Right lobe of liver (tissue), 6 donors: Measurements from ENCODE around the gene CSN1S1. TPM values are rescaled to one million over a fixed set of nuclear protein-coding genes. Genes with fewer than 3 reads are reported as not detected.

Source experiments
- ATAC-seq, 4 donors: fragments of 200-7000 bp; cut with Tn5 transposase; one replicate each; pipeline ENCODE4 v1.9.1; 2020; ENCODE audit warnings: mild to moderate bottlenecking in 4 of 4, moderate library complexity in 4 of 4
- DNase-seq, 3 donors: peaks; one replicate each; pipeline ENCODE4 v3.0.0-alpha.2; 2020
- H3K27ac ChIP-seq, 3 donors: fragments of 200-600 bp; one replicate each; pipeline ENCODE4 v1.8.0; 2022
- H3K27me3 ChIP-seq, 2 donors: fragments of 200-600 bp; one replicate each; pipeline ENCODE4 v1.8.0; 2022
- H3K36me3 ChIP-seq, 4 donors: fragments of 200-600 bp; sonication (generic) in 1 of 4; one replicate each; pipeline versions ENCODE4 v1.5.1 to v1.8.0; 2017 to 2022; ENCODE audit warnings: control low read depth in 1 of 4
- H3K4me1 ChIP-seq, 4 donors: fragments of 200-600 bp; sonication (generic) in 1 of 4; one replicate each; pipeline versions ENCODE4 v1.5.1 to v1.8.0; 2017 to 2022; ENCODE audit warnings: control low read depth in 1 of 4
- H3K4me3 ChIP-seq, 3 donors: fragments of 200-600 bp; one replicate each; pipeline ENCODE4 v1.8.0; 2022
- H3K9me3 ChIP-seq, 4 donors: fragments of 200-600 bp; sonication (generic) in 1 of 4; one replicate each; pipeline versions ENCODE4 v1.5.1 to v1.8.0; 2017 to 2022; ENCODE audit warnings: control low read depth in 1 of 4
- CTCF ChIP-seq, 4 donors: fragments of 200-600 bp in 3 of 4; fragments of 450-650 bp in 1 of 4; IDR thresholded peaks; one replicate each; pipeline versions ENCODE4 v1.5.1 to v1.8.0; 2016 to 2022; ENCODE audit warnings: antibody characterized with exemption in 4 of 4, mild to moderate bottlenecking in 2 of 4
- POLR2A ChIP-seq: fragments of 450-650 bp; IDR thresholded peaks from one replicate; pipeline ENCODE4 v1.6.1; 2017; ENCODE audit warnings: antibody characterized with exemption, mild to moderate bottlenecking
- WGBS: methylation state at CpG from one replicate; pipeline ENCODE4 v1.1.6; 2018; ENCODE audit warnings: low coverage, low lambda C conversion rate; ENCODE audit not compliant: insufficient coverage; ENCODE audit errors: missing lambda C conversion rate; 5-methylcytosine and 5-hydroxymethylcytosine counted together
- intact Hi-C, 2 donors: fragments of 100-400 bp; cut with DNase I; formaldehyde crosslinking; loops; one replicate each; pipeline versions ENCODE4 v1.11.2 to v1.14.1; 2022
- long read RNA-seq: library from polyadenylated mRNA; unstranded; transcript quantifications from one replicate; pipeline ENCODE4 v2.0.0, GENCODE V29; 2019
- total RNA-seq, 6 experiments: library from RNA; depleted of rRNA in 2 of 6; stranded (reverse); fragments of >200 nt in 2 of 6; fragmentation: NEBNext Ultra II Directional in 3 of 6; extraction: Animal tissue kit (Norgen Biotek cat#: 25700) in 3 of 6; gene quantifications; one replicate each; pipeline versions ENCODE4 v1.1.0 to v1.2.4, GENCODE V29; 2016 to 2023
- donor health status: DM: no; HTN: yes; CAD: no.
- donor health status: DM: no; HTN: no; CAD: no.
- donor health status: DM: no; HTN: no; CAD: no.
- donor health status: DM: no; HTN: yes; CAD: no.
- donor health status: DM: no; HTN: yes; CAD: no.

The CSN1S1 gene
- not detected for total RNA-seq
- long read RNA-seq: 0 reads

GRCh38 chr4:69930768-69931167 is at the start of gene CSN1S1:
CSN1S1 (plus strand) TSS chr4:69931068; CDS start chr4:69932556, 1,488 bp downstream.
- WGBS: 91% methylated on average over 3 of the region's 3 CpGs
- intact Hi-C loops: no loop called here

GRCh38 chr4:69881173-69881773 is 49.6 kb upstream of the CSN1S1 start:
- ATAC-seq (peak; percentile 98 to 99 (median 98)), DNase-seq (peak in 2 of 3 donors; percentile 17 to 52)
- H3K27me3 ChIP-seq: no peaks in the 10 kb centered on the region
- peaks cover 0 to 9% (median 0%) of the 10 kb centered on the region in 4 donors for H3K4me1 ChIP-seq
- no peaks in the 10 kb centered on the region for H3K36me3 ChIP-seq
- TF ChIP-seq CTCF (IDR thresholded peaks at IDR 0.05) (peak; percentile 90 to 97 (median 92)), POLR2A (no peak)
- no peak overlapping the region for H3K27ac ChIP-seq
- no peak overlapping the region for H3K4me3 ChIP-seq
- intact Hi-C loops: loop anchor here (10.0 kb wide), 1 partner anchor 196 kb away; no protein-coding TSS in a partner anchor
- H3K9me3 ChIP-seq: no peaks in the 10 kb centered on the region

More at GRCh38 chr4:69930768-69931167, at the start of gene CSN1S1:
- Histone ChIP-seq H3K27me3 (no peaks in the 10 kb centered on the region), H3K36me3 (no peaks in the 10 kb centered on the region), H3K9me3 (no peaks in the 10 kb centered on the region), H3K4me3 (no peak within 1 kb of the TSS), H3K27ac (no peak within 1 kb of the TSS), H3K4me1 (no peaks in the 10 kb centered on the region)
- DNase-seq (no peak), ATAC-seq (no peak)
- TF ChIP-seq CTCF (IDR thresholded peaks at IDR 0.05): no peak
- TF ChIP-seq POLR2A: no peak

GRCh38 chr4:69882150-69882549 is 48.7 kb upstream of the CSN1S1 start:
- ATAC-seq (peak in 1 of 4 donors; percentile 49), DNase-seq (no peak)
- intact Hi-C loops: loop anchor here (10.0 kb wide), 1 partner anchor 197 kb away; no protein-coding TSS in a partner anchor
- peaks cover 0 to 9% (median 0%) of the 10 kb centered on the region in 4 donors for H3K4me1 ChIP-seq
- TF ChIP-seq CTCF (IDR thresholded peaks at IDR 0.05): no peak
- TF ChIP-seq POLR2A: no peak
- H3K27ac ChIP-seq: no peak overlapping the region
- no peaks in the 10 kb centered on the region for H3K36me3 ChIP-seq
- no peaks in the 10 kb centered on the region for H3K27me3 ChIP-seq
- no peak overlapping the region for H3K4me3 ChIP-seq
- H3K9me3 ChIP-seq: no peaks in the 10 kb centered on the region

GRCh38 chr4:69888336-69888735 is 42.5 kb upstream of the CSN1S1 start:
- Histone ChIP-seq H3K4me1 (no peaks in the 10 kb centered on the region), H3K36me3 (no peaks in the 10 kb centered on the region), H3K27me3 (no peaks in the 10 kb centered on the region), H3K4me3 (no peak overlapping the region), H3K27ac (no peak overlapping the region), H3K9me3 (no peaks in the 10 kb centered on the region)
- intact Hi-C loops: loop anchor here (10.0 kb wide), 1 partner anchor 204 kb away; no protein-coding TSS in a partner anchor
- DNase-seq (no peak), ATAC-seq (no peak)
- TF ChIP-seq POLR2A (no peak), CTCF (IDR thresholded peaks at IDR 0.05) (no peak)
